Fibroblast of skin of right biceps (primary cell): ENCODE results near the gene RNF167.
"Not testable (repeated sequence)": the region's sequence is repeated elsewhere in the genome, so short reads cannot be mapped to it uniquely, and the experiment has no call there.

Experiments used
- DNase-seq: peaks from one replicate; pipeline ENCODE4 v3.0.0-alpha.2; 2013

Gene RNF167

GRCh38 chr17:4903051-4903818 lies 36.8 kb upstream of the RNF167 start, which contains the start of gene CHRNE:
CHRNE (minus strand) TSS chr17:4903098; CDS start chr17:4903063, 35 bp downstream.
- DNase-seq: peak; percentile 60

DNA sequence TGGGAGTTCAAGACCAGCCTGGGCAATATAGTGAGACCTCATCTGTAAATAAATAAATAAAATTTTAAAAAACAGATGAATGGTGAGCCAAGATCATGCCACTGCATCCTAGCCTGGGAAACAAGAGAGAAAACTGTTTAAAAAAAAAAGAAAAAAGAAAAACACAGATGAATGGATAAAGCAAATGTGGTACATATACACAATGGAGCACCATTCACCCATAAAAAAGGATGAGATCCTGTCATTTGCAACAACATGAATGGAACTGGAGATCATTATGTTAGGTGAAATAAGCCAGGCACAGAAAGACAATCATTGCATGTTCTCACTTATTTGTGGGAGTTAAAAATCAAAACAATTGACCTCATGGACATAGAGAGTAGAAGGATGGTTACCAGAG lies 33.4 kb upstream of the RNF167 start:
- not testable (repeated sequence) for DNase-seq

GRCh38 chr17:4908301-4908700 lies 31.8 kb upstream of the RNF167 start:
- DNase-seq: no peak

GRCh38 chr17:4908711-4909496 lies 31.2 kb upstream of the RNF167 start:
- peak; percentile 85 for DNase-seq

GRCh38 chr17:4913994-4914393 lies 26.1 kb upstream of the RNF167 start:
- DNase-seq: no peak

DNA sequence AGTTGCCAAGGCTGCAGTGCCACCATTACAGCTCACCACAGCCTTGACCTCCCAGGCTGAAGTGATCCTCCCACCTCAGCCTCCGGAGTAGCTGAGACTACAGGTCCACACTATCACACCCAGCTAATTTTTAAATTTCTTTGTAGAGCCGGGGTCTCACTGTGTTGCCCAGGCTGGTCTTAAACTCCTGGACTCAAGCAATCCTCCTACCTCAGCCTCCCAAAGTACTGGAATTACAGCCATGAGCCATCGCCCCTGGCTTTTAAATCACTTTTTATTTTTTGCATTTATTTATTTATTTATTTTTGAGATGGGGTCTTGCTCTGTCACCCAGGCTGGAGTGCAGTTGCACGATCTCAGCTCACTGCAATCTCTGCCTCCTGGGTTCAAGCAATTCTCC lies 25.5 kb upstream of the RNF167 start:
- not testable (repeated sequence) for DNase-seq

DNA sequence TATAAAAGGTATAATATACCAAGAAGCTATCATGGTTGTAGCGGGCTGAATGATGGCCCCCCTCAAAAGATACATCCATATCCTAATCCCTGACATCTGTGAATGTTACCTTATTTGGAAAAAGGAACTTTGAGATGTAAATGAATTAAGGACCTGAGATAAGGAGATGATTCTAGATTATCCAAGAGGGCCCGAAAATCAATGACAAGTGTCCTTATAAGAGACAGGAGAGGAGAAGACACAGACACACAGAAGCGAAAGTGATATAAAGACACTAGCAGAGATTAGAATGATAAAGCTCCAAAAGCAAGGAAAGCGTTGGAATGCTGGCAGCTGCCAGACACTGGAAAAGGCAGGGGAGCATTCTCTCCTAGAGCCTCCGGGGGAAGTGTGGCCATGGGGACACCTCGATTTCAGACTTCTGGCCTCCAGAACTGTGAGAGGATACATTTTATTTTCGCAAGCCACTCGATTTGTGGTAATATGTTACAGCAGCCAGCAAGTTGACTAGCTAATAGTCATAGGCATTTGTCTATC lies 20.5 kb upstream of the RNF167 start:
- DNase-seq: no peak

DNA sequence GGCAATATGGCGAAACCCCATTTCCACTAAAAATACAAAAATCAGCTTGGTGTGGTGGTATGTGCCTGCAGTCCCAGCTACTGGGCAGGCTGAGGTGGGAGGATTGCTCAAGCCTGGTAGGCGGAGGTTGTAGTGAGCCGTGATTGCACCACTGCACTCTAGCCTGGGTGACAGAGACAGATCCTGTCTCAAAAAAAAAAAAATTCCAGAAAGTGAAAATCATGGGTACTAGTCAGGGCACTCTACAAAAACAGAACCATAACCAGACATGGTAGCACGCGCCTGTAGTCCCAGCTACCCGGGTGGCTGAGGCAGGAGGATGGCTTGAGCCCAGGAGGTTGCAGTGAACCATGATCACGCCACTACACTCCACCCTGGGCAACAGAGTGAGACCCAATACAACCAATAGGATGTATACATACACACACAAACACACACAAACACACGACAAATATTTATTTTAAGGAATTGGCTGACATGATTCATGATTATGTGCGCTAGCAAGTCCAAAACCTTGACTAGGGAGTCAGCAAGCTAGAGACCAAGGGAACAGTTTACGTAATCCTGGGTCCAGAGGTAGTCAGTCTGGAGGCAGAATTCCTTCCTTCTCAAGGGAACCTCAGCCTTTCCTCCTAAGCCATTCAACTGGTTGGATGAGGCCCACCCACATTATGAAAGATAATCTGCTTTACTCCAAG lies 19.6 kb upstream of the RNF167 start:
- DNase-seq: no peak

GRCh38 chr17:4921320-4921719 lies 18.7 kb upstream of the RNF167 start:
- no peak for DNase-seq

GRCh38 chr17:4926577-4927335 lies 13.3 kb upstream of the RNF167 start:
- DNase-seq: not testable (repeated sequence)

DNA sequence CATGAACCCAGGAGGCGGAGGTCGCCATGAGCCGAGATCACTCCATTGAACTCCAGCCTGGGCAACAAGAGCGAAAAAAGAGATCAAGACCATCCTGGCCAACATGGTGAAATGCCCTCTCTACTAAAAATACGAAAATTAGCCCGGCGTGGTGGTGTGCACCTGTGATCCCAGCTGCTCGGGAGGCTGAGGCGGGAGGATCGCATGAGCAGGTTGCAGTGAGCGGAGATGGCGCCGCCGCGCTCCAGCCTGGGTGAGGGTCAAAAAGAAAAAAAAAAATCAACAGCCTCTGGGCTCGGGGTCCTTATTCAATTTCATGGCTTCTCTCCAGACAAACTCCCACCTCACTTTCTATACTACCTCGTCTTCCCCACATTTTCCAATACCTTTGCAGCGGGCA lies 11.2 kb upstream of the RNF167 start:
- no peak for DNase-seq

DNA sequence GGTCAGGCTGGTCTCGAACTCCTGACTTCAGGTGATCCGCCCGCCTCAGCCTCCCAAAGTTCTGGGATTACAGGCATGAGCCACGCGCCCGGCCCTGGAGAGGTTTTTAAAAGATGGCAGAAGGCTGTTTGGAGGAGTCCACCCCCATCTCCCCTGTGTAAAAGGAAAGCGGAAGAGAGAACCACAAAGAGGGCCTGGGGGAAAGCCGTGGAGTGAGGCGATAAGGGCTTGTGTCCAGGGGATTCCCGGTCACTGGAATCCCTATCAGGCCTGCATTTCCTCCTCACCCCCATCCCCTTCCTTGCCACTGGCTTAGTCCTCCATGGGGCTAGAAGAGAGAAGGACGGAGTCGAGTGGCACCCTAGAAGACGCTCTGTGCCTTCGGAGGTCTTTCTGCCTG lies 8.1 kb upstream of the RNF167 start, which contains the start of gene GP1BA:
GP1BA (plus strand) TSS at position 315 of the 400 bp plus-strand sequence. CDS start 328 bp downstream, outside the sequence.
- DNase-seq: no peak

GRCh38 chr17:4932756-4933155 lies 7.3 kb upstream of the RNF167 start:
- DNase-seq: no peak

DNA sequence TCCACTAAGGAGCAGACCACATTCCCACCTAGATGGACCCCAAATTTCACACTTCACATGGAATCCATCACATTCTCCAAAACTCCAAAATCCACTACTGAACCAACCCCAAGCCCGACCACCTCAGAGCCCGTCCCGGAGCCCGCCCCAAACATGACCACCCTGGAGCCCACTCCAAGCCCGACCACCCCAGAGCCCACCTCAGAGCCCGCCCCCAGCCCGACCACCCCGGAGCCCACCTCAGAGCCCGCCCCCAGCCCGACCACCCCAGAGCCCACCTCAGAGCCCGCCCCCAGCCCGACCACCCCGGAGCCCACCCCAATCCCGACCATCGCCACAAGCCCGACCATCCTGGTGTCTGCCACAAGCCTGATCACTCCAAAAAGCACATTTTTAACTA lies 6.4 kb upstream of the RNF167 start:
- DNase-seq: no peak

DNA sequence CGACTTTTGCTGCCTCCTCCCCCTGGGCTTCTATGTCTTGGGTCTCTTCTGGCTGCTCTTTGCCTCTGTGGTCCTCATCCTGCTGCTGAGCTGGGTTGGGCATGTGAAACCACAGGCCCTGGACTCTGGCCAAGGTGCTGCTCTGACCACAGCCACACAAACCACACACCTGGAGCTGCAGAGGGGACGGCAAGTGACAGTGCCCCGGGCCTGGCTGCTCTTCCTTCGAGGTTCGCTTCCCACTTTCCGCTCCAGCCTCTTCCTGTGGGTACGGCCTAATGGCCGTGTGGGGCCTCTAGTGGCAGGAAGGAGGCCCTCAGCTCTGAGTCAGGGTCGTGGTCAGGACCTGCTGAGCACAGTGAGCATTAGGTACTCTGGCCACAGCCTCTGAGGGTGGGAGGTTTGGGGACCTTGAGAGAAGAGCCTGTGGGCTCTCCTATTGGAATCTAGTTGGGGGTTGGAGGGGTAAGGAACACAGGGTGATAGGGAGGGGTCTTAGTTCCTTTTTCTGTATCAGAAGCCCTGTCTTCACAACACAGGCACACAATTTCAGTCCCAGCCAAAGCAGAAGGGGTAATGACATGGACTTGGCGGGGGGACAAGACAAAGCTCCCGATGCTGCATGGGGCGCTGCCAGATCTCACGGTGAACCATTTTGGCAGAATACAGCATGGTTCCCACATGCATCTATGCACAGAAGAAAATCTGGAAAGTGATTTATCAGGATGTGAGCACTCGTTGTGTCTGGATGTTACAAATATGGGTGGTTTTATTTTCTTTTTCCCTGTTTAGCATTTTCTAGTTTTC lies 5.7 kb upstream of the RNF167 start:
- DNase-seq: peak; percentile 47

- DNase-seq: no peak
Observed at GRCh38 chr17:4935650-4936049, 4.4 kb upstream of the RNF167 start.

DNA sequence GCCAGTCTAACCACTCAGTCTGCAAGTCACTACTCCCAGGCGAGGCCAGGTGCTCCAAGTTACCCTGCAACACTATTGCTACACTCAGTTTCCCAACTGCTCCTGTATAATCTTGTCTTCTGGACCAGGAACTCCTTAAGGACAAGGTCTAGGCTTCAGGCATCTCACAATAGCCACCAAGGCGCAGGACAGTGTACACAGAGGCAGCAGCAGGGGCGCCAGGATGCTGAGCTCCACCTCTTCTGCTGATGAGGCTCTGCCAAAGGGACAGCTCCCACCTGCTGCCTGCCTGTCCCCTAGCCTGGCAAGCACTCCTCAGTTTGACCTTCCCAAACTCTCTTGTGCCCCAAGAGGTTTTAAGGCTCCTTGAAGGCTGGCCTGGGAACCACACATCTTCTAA lies 3.6 kb upstream of the RNF167 start:
- no peak for DNase-seq

DNA sequence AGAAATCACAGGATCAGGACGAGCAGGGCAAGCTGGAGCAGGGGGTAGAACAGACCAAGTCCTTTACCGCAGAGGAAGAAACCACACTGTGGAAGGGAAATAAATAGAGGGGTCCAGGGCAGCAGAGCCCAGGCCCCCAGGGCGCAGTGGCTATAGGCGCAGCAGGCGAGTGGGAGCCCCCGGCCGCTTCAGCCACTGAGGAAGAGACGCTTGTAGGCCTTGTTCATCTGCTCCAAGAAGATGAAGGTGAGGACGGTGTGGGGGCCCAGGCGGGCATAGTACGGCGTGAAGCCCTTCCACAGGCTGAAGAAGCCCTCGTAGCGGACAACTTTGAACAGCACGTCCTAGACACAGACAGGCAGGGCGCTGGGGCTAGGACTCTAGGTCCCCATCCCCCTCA lies 2.5 kb upstream of the RNF167 start:
- no peak for DNase-seq

GRCh38 chr17:4938069-4938491 lies 2.0 kb upstream of the RNF167 start:
- DNase-seq: no peak

DNA sequence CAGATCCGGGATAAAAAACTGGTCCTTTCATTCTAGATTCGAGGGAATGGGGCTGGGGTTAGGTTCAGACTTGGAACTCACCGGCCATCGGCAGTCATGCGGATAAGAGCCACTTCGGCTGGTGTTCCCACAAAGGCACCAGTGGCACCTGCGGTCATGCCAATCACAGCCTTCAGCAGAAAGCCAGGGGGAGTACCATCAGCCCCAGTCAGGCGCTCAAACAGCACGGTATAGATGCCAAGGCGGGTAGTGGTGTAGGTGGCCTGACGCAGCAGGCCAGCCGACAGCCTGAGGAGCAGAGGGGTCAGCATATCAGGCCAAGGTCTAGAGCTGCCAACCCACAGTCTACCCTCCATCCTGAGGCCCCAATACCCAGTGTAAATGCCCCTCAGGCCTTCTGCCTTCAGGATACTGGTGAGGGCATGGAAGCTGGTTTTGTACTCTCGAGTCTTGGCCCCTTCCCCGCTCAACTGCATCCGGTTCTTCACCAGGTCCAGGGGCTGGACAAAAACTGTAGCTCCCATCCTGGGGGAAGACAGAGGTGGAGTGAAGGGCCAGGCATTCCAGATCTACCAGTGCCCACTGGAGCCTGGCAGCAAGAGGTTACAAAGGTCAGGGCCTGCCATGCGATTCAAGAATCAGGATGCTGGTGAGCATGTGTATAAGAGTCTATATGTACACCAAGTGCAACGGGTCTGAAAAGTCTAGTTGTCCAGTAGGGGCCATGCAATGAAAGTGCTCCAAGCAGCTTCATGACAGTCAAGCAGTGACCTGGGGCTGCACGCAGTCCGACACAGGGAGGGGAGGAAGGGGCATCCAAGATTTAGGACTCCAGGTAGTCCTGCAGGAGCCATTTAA lies 1.2 kb upstream of the RNF167 start:
- no peak for DNase-seq

- DNase-seq: no peak
Observed at GRCh38 chr17:4939546-4939795, 597 bp upstream of the RNF167 start.
